Measurements from ENCODE around the gene C15orf62.

DNA sequence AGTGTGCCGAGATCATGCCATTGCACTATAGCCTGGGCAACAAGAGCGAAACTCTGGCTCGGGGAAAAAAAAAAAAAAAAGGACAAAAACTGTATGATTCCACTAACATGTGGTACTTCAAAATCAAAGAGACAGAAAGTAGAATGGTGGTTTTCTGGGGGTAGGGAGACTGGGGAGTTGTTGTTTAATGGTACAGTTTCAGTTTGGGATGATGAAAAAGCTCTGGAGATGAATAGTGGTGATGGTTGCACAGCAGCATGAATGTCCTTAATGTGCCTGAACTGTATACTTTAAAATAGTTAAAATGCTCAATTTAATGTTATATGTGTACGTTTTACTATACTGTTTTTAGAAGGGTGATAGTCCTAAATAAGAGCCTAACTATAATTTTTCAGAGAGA is 47.4 kb upstream of the C15orf62 start:
- TF ChIP-seq, protein P1, sequence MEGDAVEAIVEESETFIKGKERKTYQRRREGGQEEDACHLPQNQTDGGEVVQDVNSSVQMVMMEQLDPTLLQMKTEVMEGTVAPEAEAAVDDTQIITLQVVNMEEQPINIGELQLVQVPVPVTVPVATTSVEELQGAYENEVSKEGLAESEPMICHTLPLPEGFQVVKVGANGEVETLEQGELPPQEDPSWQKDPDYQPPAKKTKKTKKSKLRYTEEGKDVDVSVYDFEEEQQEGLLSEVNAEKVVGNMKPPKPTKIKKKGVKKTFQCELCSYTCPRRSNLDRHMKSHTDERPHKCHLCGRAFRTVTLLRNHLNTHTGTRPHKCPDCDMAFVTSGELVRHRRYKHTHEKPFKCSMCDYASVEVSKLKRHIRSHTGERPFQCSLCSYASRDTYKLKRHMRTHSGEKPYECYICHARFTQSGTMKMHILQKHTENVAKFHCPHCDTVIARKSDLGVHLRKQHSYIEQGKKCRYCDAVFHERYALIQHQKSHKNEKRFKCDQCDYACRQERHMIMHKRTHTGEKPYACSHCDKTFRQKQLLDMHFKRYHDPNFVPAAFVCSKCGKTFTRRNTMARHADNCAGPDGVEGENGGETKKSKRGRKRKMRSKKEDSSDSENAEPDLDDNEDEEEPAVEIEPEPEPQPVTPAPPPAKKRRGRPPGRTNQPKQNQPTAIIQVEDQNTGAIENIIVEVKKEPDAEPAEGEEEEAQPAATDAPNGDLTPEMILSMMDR (IDR thresholded peaks at IDR 0.05) = no peak
- no peak for TF ChIP-seq EP300 (IDR thresholded peaks at IDR 0.05)

All from tibial nerve (tissue), 4 donors.